GM18505 (cell line): ENCODE data around the gene BAHCC1.

Source experiments
- ATAC-seq: cut with Tn5 transposase; IDR thresholded peaks from one replicate; pipeline ENCODE4 v1.9.1; 2021; ENCODE audit not compliant: unreplicated experiment
- POLR2A ChIP-seq: IDR thresholded peaks from 4 replicates; pipeline ENCODE4 v1.6.1; 2011; ENCODE audit warnings: borderline replicate concordance; ENCODE audit not compliant: insufficient read depth, insufficient read length; ENCODE audit errors: extremely low read depth

The BAHCC1 gene

GRCh38 chr17:81412490-81413093 lies 17.3 kb downstream of the BAHCC1 start:
- TF ChIP-seq POLR2A = no peak
- ATAC-seq = no peak

DNA sequence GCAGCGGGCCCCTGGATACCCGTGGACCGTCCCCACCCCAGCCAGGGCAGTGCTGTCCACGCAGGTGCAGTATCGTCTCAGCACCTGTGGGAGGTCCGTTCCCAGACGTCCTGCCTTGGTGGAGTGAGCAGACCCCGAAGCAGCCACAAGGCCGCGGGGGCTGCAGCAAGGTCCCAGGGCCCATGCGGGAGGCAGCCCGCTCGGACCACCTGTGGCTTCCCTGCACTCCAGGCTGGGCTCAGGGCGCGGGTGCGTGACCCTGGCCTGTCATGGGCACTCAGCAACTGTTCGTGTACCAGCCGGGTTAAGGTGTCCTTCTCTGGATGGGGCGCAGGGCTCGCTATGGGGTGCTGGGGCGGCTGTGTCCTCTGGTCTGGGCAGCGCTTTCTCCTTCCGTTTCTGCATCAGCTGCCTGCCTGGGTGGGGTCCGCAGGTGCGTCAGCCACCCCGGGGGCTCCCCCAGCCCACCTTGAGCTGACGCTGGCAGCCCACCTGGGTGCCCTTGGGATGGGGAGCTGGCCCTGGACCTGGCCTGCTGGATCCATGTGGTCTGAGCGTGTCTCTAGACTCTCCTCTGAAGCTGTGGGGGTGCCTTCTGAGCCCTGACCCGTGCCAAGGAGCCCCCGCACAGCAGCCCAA lies 18.4 kb downstream of the BAHCC1 start:
- ATAC-seq = no peak
- TF ChIP-seq POLR2A = no peak

GRCh38 chr17:81414756-81415516 lies 19.7 kb downstream of the BAHCC1 start:
- ATAC-seq = no peak
- TF ChIP-seq POLR2A = no peak

DNA sequence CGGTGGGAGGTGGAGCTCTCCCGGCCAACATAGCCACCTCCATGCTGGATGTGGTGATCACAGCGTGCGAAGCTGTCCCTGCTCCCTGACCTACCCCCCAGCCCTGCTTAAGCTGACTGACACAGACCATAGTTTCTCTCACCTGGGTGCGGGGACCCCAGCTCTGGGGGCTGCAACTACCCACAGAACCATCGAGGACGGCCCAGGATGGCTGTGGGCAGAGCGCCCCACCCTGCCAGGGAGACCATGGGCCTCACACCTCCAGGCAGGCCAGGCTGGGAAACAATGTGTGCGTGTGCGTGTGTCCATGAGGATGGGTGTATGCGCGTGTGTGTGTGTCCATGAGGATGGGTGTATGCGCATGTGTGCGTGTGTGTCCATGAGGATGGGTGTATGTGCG lies 20.4 kb downstream of the BAHCC1 start:
- no peak for TF ChIP-seq POLR2A
- no peak for ATAC-seq

DNA sequence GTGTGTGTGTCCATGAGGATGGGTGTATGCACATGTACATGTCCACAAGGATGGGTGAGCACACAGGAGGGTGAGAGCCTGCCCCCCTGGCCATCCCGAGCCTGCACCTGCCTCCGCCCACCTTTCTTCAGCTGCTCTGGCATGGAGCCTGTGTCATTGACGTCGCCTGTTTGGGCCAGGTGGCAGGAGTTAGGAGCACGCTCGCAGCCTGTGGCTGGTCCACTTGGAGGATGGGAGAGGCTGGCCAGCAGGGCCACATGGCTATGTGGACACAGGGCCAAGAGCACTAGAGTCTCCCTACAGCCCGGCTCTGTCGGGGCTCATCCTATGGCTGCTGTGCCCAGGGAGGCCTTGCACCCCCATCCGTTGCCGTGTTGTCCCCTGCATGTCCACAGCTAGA lies 21.4 kb downstream of the BAHCC1 start:
- TF ChIP-seq POLR2A = no peak
- ATAC-seq = no peak

GRCh38 chr17:81417049-81417878 lies 22.0 kb downstream of the BAHCC1 start:
- TF ChIP-seq POLR2A = no peak
- ATAC-seq = no peak

DNA sequence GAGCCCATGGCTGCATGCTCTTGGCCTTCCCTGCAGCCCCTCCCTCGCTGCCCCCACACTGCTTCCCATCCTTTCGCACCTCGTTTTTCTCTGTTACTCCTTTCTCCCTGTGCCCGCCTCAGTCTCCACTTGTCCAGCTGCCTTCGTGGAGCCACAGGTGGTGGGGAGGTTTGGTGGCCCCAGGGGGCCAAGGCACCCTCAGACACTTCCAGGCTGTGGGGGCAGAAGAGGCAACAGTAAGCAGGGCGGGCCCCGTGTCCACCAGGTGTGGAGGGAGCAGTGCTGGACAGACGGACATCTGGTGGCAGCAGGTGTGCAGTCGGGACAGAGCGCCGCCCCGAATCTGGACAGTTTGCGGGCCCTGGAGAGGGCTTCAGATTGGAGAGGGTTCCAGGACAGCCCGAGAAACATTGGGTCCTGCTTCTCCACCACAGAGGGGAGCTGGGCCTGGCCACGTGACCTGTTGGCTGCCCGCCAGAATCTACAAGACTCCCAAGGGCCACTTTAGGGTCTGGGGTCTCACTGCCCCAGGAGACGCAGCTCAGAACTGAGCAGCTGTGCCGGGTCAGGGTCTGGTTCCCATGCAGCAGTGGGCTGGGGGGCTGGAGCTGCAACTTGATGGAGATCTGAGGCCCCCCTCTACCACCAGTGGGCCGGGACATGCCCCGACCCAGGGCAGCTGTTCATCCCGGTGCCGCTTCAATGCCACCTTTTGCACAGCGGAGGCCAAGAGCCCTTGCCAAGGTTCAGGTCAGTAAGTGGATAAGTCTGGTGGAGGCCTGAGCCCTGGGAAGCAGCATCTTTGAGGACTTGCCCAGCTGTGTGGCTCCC lies 22.8 kb downstream of the BAHCC1 start:
- no peak for TF ChIP-seq POLR2A
- ATAC-seq = no peak

DNA sequence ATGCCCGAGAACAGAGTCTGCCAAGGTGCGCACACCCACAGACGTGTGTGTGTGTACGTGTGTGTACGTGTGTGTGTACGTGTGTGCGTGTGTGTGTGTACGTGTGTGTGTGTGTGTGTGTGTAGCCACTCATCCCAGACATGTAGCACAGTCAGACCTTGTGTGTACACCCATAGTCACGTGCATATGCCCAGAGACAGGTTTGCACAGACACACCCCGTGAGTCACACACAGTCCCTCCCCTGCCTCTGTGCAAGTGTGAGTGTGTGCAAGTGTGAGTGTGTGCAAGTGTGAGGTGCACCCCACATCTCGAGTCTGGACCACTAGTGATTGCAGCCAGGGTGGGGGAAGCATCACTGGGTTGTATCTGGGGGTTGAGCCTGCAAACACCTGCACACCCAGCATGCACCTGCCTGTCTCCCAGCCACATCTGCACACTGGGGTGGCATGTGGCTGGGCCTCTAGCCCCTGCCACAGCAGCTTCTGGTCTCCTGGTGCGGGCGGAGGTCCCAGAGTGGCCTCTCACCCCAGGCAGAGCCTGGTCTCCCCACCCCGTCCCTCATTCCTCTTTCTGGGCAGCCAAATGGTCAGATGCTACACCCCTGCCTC lies 23.6 kb downstream of the BAHCC1 start:
- ATAC-seq = no peak
- TF ChIP-seq POLR2A = no peak

GRCh38 chr17:81419319-81419885 lies 24.1 kb downstream of the BAHCC1 start:
- no peak for TF ChIP-seq POLR2A
- ATAC-seq = no peak

DNA sequence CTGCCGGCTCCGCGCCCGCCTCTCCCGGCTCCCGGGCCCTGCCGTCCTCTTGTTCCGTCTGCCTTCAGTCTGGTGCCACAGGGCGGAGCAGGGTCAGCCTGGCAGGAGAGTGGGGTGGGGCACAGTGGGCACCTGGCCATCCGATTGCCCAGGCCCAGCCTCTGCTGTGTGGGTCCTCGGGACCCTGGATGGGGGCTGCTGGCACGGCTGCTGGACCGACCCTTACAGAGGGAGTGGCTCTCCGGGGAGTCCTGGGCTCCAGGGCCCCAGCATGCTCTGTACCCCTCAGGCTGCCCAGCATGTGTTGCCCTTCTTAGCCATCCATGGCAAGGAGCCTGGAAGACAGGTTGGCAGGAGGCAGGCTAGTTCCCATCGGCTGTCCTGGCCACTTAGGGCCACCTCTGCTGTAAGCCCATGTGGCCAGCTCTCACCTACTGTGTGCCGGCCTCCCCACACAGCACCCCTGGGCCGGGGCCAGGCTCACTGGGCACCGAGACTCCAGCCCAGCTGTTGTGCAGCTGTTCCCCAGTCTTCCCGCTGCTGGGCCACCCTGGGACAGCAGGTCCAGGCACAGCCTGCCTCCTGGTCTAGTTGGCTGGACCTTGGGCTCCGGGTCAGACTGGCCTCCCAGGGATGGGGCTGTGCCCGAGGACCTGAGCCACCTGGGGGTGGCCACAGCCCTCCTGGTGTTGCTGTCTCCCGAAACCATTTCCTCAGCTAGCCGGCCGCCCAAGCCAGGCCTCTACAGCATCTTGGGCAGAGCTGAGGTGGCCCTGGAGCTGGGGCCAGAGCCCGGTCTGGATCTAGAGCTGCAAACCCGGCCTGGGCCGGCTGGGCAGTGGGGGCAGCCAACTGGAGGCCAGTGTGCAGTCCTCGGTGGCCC lies 24.9 kb downstream of the BAHCC1 start:
- TF ChIP-seq POLR2A = no peak
- no peak for ATAC-seq
